Hepatocyte (in vitro differentiated cells): Measurements from ENCODE around the gene MAPK8. TPM values are rescaled to one million over a fixed set of nuclear protein-coding genes. Genes with fewer than 3 reads are reported as not detected.

Experiments used
- DNase-seq: peaks from one replicate; pipeline ENCODE4 v3.0.0-alpha.2; 2016; ENCODE audit warnings: low spot score
- H2AFZ ChIP-seq: fragments of 200-600 bp; sonication (generic); 2 replicates; pipeline ENCODE4 v1.6.0; 2016; ENCODE audit warnings: antibody characterized with exemption, mild to moderate bottlenecking
- H3K27ac ChIP-seq: fragments of 200-600 bp; sonication (generic); 2 replicates; pipeline ENCODE4 v1.5.1; 2016; ENCODE audit warnings: mild to moderate bottlenecking
- H3K27me3 ChIP-seq: fragments of 200-600 bp; sonication (generic); 2 replicates; pipeline ENCODE4 v1.6.1; 2016
- H3K36me3 ChIP-seq: fragments of 200-600 bp; sonication (generic); replicated peaks from 2 replicates; pipeline ENCODE4 v1.5.1; 2016; ENCODE audit warnings: low read depth; ENCODE audit not compliant: insufficient read depth
- H3K4me1 ChIP-seq: fragments of 200-600 bp; sonication (generic); 2 replicates; pipeline ENCODE4 v1.5.1; 2016; ENCODE audit warnings: mild to moderate bottlenecking, moderate library complexity; ENCODE audit not compliant: insufficient read depth
- H3K4me2 ChIP-seq: fragments of 200-600 bp; sonication (generic); 2 replicates; pipeline ENCODE4 v1.6.0; 2016
- H3K4me3 ChIP-seq: fragments of 200-600 bp; sonication (generic); 2 replicates; pipeline ENCODE4 v1.5.1; 2016; ENCODE audit warnings: mild to moderate bottlenecking
- H3K79me2 ChIP-seq: fragments of 200-600 bp; sonication (generic); 2 replicates; pipeline ENCODE4 v1.6.0; 2017; ENCODE audit warnings: mild to moderate bottlenecking
- H3K9me2 ChIP-seq: fragments of 200-600 bp; sonication (generic); replicated peaks from 2 replicates; pipeline ENCODE4 v1.6.0; 2017; ENCODE audit warnings: mild to moderate bottlenecking; ENCODE audit not compliant: insufficient read depth
- H3K9me3 ChIP-seq: fragments of 200-600 bp; sonication (generic); 2 replicates; pipeline ENCODE4 v1.5.1; 2016; ENCODE audit warnings: low read depth, mild to moderate bottlenecking
- H4K20me1 ChIP-seq: fragments of 200-600 bp; sonication (generic); 2 replicates; pipeline ENCODE4 v1.6.0; 2016; ENCODE audit warnings: mild to moderate bottlenecking; ENCODE audit not compliant: insufficient read depth, poor library complexity, severe bottlenecking
- CTCF ChIP-seq: fragments of 200-600 bp; sonication (generic); IDR thresholded peaks from 2 replicates; pipeline ENCODE4 v1.5.1; 2016; ENCODE audit warnings: antibody characterized with exemption, mild to moderate bottlenecking; ENCODE audit not compliant: poor library complexity
- EZH2 ChIP-seq: fragments of 200-600 bp; sonication (generic); IDR thresholded peaks from 2 replicates; pipeline ENCODE4 v1.6.1; 2016; ENCODE audit warnings: antibody characterized with exemption, mild to moderate bottlenecking, borderline replicate concordance
- EZH2phosphoT487 ChIP-seq: fragments of 200-600 bp; sonication (generic); IDR thresholded peaks from one replicate; pipeline ENCODE4 v1.6.1; 2018; ENCODE audit warnings: antibody characterized with exemption, mild to moderate bottlenecking, low read depth, moderate library complexity; ENCODE audit not compliant: unreplicated experiment, severe bottlenecking
- WGBS: methylation state at CpG from one replicate; pipeline ENCODE4 v1.1.6; 2016; ENCODE audit warnings: low lambda C conversion rate; ENCODE audit errors: missing lambda C conversion rate; 5-methylcytosine and 5-hydroxymethylcytosine counted together
- polyA plus RNA-seq: library from polyadenylated mRNA; unstranded; fragments of >200 nt; fragmentation: Nextera tagmentation; extraction: Ambion mirVana; gene quantifications from 2 replicates; pipeline ENCODE4 v1.2.1, GENCODE V29; 2016
- total RNA-seq: library from RNA; depleted of rRNA; stranded (reverse); fragments of >200 nt; gene quantifications from 2 replicates; pipeline ENCODE4 v1.2.3, GENCODE V29; 2014

MAPK8 gene
- total and polyA plus RNA-seq, 2 experiments from 2014 or later = 20.9 to 73.2 TPM

GRCh38 chr10:48317321-48317990 lies 11.0 kb downstream of the MAPK8 start:
- no peaks in the 10 kb centered on the region for H3K27me3 ChIP-seq
- no peaks in the 10 kb centered on the region for H3K36me3 ChIP-seq
- H3K4me3 ChIP-seq = no peak overlapping the region
- H3K27ac ChIP-seq = no peak overlapping the region
- H4K20me1 ChIP-seq = peaks cover 22% of the 10 kb centered on the region
- TF ChIP-seq CTCF (no peak), EZH2 (no peak), EZH2phosphoT487 (no peak)
- no peak overlapping the region for H2AFZ ChIP-seq
- WGBS = 85% methylated on average over 8 of the region's 8 CpGs
- DNase-seq = no peak
- peaks cover 98% of the 10 kb centered on the region for H3K79me2 ChIP-seq
- H3K9me2 ChIP-seq = no peaks in the 10 kb centered on the region
- no peak overlapping the region for H3K4me2 ChIP-seq
- no peaks in the 10 kb centered on the region for H3K4me1 ChIP-seq
- no peaks in the 10 kb centered on the region for H3K9me3 ChIP-seq

GRCh38 chr10:48322017-48322416 lies 15.5 kb downstream of the MAPK8 start:
- Histone ChIP-seq H3K79me2 (peaks cover 99% of the 10 kb centered on the region), H4K20me1 (peaks cover 7% of the 10 kb centered on the region)
- WGBS = 99% methylated on average over 3 of the region's 3 CpGs

GRCh38 chr10:48324580-48324979 lies 18.1 kb downstream of the MAPK8 start:
- no peak overlapping the region for H3K4me2 ChIP-seq
- peaks cover 100% of the 10 kb centered on the region for H3K79me2 ChIP-seq
- no peak for DNase-seq
- H3K9me3 ChIP-seq = no peaks in the 10 kb centered on the region
- no peak overlapping the region for H3K4me3 ChIP-seq
- H3K27me3 ChIP-seq = no peaks in the 10 kb centered on the region
- H3K9me2 ChIP-seq = no peaks in the 10 kb centered on the region
- H3K27ac ChIP-seq = no peak overlapping the region
- no peaks in the 10 kb centered on the region for H3K36me3 ChIP-seq
- H4K20me1 ChIP-seq = peaks cover 4% of the 10 kb centered on the region
- TF ChIP-seq CTCF (no peak), EZH2phosphoT487 (no peak), EZH2 (no peak)
- H2AFZ ChIP-seq = no peak overlapping the region
- 90% methylated on average over 2 of the region's 2 CpGs for WGBS
- no peaks in the 10 kb centered on the region for H3K4me1 ChIP-seq

More at GRCh38 chr10:48322017-48322416, 15.5 kb downstream of the MAPK8 start:
- TF ChIP-seq EZH2phosphoT487 = no peak
- TF ChIP-seq EZH2 = no peak
- no peak for TF ChIP-seq CTCF
- Histone ChIP-seq H3K9me2 (no peaks in the 10 kb centered on the region), H3K27ac (no peak overlapping the region), H3K4me2 (no peak overlapping the region), H2AFZ (no peak overlapping the region), H3K4me3 (no peak overlapping the region), H3K36me3 (no peaks in the 10 kb centered on the region), H3K9me3 (no peaks in the 10 kb centered on the region), H3K27me3 (no peaks in the 10 kb centered on the region), H3K4me1 (no peaks in the 10 kb centered on the region)
- no peak for DNase-seq
